Kidney epithelial cell (primary cell): ENCODE results near the gene SPHK1. TPM values are rescaled to one million over a fixed set of nuclear protein-coding genes. Genes with fewer than 3 reads are reported as not detected.
A peak's percentile ranks its signal among the peaks of the same experiment; 100 is the strongest.

Experiments
- DNase-seq: peaks from one replicate; pipeline ENCODE4 v3.0.0-alpha.2; 2010; ENCODE audit warnings: low read depth
- H3K27me3 ChIP-seq: 2 replicates; pipeline ENCODE4 v1.6.0; 2011; ENCODE audit warnings: low read length; ENCODE audit not compliant: control insufficient read depth, insufficient read depth
- H3K36me3 ChIP-seq: 2 replicates; pipeline ENCODE4 v1.5.1; 2011; ENCODE audit warnings: low read length; ENCODE audit not compliant: control insufficient read depth, insufficient read depth
- H3K4me3 ChIP-seq: 2 replicates; pipeline ENCODE4 v1.5.1; 2011; ENCODE audit warnings: low read depth, mild to moderate bottlenecking, control low read depth, low read length
- total RNA-seq: library from RNA; depleted of rRNA; stranded (reverse); fragments of >200 nt; gene quantifications from 2 replicates; pipeline ENCODE4 v1.2.3, GENCODE V29; 2015
- TF ChIP-seq, protein P1 (sequence below): IDR thresholded peaks from 2 replicates; pipeline ENCODE4 v1.5.1; 2011; ENCODE audit warnings: mild to moderate bottlenecking, moderate library complexity, low read length, control low read depth, inconsistent platforms; ENCODE audit not compliant: insufficient read depth, poor library complexity, severe bottlenecking

SPHK1 gene
- total RNA-seq, 1 donor from 2014 or later: 165 TPM

DNA sequence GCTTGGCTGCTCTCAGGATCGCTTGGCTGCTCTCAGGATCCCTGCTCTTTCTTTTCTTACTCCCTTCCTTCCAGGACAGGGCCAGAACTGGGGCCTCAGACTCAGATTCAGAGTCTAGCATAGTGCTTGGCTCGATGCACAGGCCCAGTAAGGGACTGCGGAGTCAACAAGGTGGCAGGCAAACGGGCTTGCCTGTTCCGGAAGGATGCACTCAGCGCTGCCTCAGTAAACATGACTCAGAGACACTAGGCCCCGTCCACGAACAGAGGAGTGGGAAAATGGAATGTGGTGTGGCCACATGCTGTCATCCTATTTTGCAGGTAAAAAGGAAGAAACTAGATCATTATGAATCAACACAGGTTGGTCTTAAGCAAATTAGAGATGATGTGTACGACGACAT is 9.8 kb downstream of the SPHK1 start:
- no peak overlapping the region for H3K4me3 ChIP-seq
- DNase-seq: peak; percentile 79
- peaks cover 4% of the 10 kb centered on the region for H3K36me3 ChIP-seq
- TF ChIP-seq, protein P1, sequence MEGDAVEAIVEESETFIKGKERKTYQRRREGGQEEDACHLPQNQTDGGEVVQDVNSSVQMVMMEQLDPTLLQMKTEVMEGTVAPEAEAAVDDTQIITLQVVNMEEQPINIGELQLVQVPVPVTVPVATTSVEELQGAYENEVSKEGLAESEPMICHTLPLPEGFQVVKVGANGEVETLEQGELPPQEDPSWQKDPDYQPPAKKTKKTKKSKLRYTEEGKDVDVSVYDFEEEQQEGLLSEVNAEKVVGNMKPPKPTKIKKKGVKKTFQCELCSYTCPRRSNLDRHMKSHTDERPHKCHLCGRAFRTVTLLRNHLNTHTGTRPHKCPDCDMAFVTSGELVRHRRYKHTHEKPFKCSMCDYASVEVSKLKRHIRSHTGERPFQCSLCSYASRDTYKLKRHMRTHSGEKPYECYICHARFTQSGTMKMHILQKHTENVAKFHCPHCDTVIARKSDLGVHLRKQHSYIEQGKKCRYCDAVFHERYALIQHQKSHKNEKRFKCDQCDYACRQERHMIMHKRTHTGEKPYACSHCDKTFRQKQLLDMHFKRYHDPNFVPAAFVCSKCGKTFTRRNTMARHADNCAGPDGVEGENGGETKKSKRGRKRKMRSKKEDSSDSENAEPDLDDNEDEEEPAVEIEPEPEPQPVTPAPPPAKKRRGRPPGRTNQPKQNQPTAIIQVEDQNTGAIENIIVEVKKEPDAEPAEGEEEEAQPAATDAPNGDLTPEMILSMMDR: no peak
- no peaks in the 10 kb centered on the region for H3K27me3 ChIP-seq

DNA sequence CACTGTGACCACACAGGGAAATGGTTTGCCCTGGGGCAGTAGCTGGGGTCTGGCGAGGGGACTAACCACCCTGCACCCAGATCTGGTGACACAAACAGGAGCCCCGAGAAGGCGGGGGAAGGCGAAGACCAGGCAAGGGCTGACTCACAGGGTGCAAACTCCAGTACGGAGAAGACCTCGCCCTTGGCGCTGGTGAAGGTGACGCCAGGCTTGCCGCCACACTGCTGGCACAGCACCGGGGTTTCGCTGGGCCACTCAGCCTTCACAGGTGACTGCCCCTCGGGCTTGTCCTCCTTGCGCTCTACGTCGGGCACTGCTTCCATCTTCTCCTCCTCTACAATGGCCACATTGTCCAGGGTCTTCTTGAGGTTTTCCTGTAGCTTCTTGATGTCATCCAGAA is 11.6 kb downstream of the SPHK1 start:
- peaks cover 5% of the 10 kb centered on the region for H3K36me3 ChIP-seq
- H3K27me3 ChIP-seq: no peaks in the 10 kb centered on the region
- TF ChIP-seq, protein P1: no peak
- no peak for DNase-seq
- no peak overlapping the region for H3K4me3 ChIP-seq

DNA sequence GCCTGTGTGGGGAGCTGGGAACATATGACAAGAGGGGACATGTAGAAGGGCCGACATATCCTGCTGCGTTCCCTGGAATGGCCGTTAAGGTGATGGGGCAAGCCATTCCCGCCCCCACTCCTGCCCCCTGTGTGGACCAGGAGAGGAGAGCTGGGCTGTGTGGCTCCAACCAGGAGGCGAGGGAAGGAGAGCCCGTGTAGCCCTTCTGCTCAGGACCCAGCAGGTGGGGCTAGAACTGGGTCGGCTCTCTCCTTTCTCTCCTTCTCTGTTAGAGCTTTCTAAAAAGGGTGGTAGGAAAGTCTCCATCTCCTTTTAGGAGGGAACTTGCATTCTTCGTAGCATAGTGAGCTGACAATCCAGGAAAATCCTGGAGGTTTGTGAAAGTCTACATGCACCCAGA is 12.8 kb downstream of the SPHK1 start:
- H3K27me3 ChIP-seq: no peaks in the 10 kb centered on the region
- DNase-seq: no peak
- H3K36me3 ChIP-seq: peaks cover 5% of the 10 kb centered on the region
- no peak overlapping the region for H3K4me3 ChIP-seq
- TF ChIP-seq, protein P1: peak; percentile 12

DNA sequence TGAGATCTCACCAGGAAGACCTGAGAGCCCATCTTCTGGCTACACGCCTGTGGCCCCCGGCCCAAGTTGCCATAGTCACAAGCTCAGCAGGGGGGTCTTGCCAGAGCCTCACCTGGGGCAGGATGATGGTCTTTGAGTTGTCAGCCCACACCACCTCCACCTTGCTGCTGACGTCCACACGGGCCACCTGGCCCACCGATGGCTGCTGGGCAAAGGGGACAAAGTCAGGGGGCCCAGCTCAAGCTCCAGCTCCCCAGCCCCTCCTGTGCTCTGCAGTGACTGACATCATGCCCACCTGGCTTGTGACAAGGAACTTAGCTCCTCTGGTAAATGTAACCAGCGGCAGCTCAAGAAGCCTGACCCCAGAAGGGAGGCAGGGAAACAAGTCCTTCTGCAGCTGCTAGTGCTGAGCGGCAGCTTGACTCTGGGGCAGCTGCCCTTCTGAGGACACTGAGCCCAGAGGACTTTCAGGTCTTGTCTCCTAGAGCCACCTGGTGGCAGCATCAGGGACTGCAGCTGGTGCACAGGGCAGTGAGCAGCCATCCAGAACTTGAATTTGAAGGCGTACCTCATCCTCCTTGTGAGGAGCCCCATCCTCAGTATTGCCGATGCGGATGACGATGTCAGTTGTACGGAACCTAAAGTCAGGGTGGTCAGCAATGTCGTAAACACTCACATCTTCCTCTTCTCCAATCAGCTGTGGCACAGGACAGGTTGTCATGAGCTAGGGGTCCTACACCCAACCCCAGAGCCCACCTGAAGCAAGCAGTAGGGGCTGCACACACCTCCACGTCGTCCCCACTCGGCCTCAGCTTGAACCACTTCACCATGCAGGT is 13.5 kb downstream of the SPHK1 start:
- peak; percentile 62 for DNase-seq
- TF ChIP-seq, protein P1: peak; percentile 94
- H3K4me3 ChIP-seq: no peak overlapping the region
- peaks cover 5% of the 10 kb centered on the region for H3K36me3 ChIP-seq
- no peaks in the 10 kb centered on the region for H3K27me3 ChIP-seq

DNA sequence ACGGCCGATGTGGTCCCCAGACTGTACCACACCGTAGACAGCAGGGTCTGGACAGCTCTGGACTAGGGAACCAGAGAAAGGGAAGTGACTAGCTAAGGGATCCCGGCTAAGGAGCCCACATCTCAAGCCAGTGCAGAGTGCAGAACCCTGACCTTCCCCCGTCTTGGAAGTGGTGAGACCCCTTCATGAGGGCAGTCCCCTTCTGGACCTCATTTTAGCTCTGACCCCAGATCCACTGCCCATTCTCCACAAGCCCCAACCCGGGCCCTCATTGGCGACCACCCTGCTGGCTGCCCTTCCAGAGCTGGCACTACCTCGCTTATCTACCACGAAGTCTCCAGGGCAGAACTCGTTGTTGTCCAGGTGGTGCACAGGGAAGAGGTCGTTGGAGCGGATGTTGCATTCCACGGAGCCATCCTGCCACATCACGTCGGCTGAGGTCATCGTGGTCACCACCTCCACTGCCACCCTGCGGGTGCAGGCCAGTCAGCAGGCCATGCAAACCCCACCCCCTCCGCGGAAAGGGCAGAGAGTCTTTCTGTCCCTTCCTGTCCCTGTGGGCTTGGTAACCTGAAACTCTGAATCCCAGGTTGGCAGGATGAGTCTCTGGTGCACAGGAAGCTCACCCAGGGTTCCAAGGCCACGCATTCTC is 14.2 kb downstream of the SPHK1 start:
- TF ChIP-seq, protein P1: no peak
- peaks cover 5% of the 10 kb centered on the region for H3K36me3 ChIP-seq
- DNase-seq: no peak

More for the DNA sequence above, 14.2 kb downstream of the SPHK1 start:
- no peak overlapping the region for H3K4me3 ChIP-seq
- H3K27me3 ChIP-seq: no peaks in the 10 kb centered on the region
